MM.1S (cell line): Measurements from ENCODE around the gene SAFB.

ENCODE experiments used
- DNase-seq: peaks from one replicate; pipeline ENCODE4 v3.0.0-alpha.2; 2015
- H2AFZ ChIP-seq: fragments of 300-600 bp; sonication (generic); 2 replicates; pipeline ENCODE4 v1.6.0; 2016; ENCODE audit warnings: antibody characterized with exemption, low read length
- H3F3A ChIP-seq: fragments of 300-600 bp; sonication (generic); 2 replicates; pipeline ENCODE4 v1.6.1; 2016; ENCODE audit warnings: mild to moderate bottlenecking, antibody characterized with exemption, low read length, moderate library complexity, mixed read lengths; ENCODE audit not compliant: insufficient read depth
- H3K27ac ChIP-seq: fragments of 300-600 bp; sonication (generic); 2 replicates; pipeline ENCODE4 v1.5.1; 2016; ENCODE audit warnings: mild to moderate bottlenecking, low read length
- H3K27me3 ChIP-seq: fragments of 300-600 bp; sonication (generic); replicated peaks from 2 replicates; pipeline ENCODE4 v1.6.0; 2016; ENCODE audit warnings: low read length; ENCODE audit not compliant: insufficient read depth
- H3K36me3 ChIP-seq: fragments of 300-600 bp; sonication (generic); replicated peaks from 2 replicates; pipeline ENCODE4 v1.6.1; 2016; ENCODE audit warnings: mild to moderate bottlenecking, low read length, mixed read lengths; ENCODE audit not compliant: insufficient read depth
- H3K4me1 ChIP-seq: fragments of 300-600 bp; sonication (generic); 2 replicates; pipeline ENCODE4 v1.6.1; 2016; ENCODE audit warnings: low read length, mixed read lengths
- H3K4me2 ChIP-seq: fragments of 300-600 bp; sonication (generic); 2 replicates; pipeline ENCODE4 v1.6.0; 2016; ENCODE audit warnings: low read depth, low read length
- H3K4me3 ChIP-seq: fragments of 300-600 bp; sonication (generic); 2 replicates; pipeline ENCODE4 v1.5.1; 2016; ENCODE audit warnings: low read length, mixed read lengths
- H3K79me2 ChIP-seq: fragments of 300-600 bp; sonication (generic); 2 replicates; pipeline ENCODE4 v1.6.1; 2016; ENCODE audit warnings: mixed run types, low read length, mixed read lengths
- H3K9ac ChIP-seq: fragments of 300-600 bp; sonication (generic); 2 replicates; pipeline ENCODE4 v1.6.1; 2016; ENCODE audit warnings: low read length, mixed read lengths
- H3K9me2 ChIP-seq: fragments of 300-600 bp; sonication (generic); replicated peaks from 2 replicates; pipeline ENCODE4 v1.6.1; 2016; ENCODE audit warnings: mild to moderate bottlenecking, low read length, mixed read lengths; ENCODE audit not compliant: insufficient read depth
- H3K9me3 ChIP-seq: fragments of 300-600 bp; sonication (generic); replicated peaks from 2 replicates; pipeline ENCODE4 v1.6.1; 2016; ENCODE audit warnings: mild to moderate bottlenecking, low read length, mixed read lengths; ENCODE audit not compliant: insufficient read depth
- H4K20me1 ChIP-seq: fragments of 300-600 bp; sonication (generic); 2 replicates; pipeline ENCODE4 v1.6.1; 2016; ENCODE audit warnings: mild to moderate bottlenecking, low read length, moderate library complexity, mixed read lengths; ENCODE audit not compliant: insufficient read depth
- CTCF ChIP-seq: fragments of 300-600 bp; sonication (generic); IDR thresholded peaks from 2 replicates; pipeline ENCODE4 v1.5.1; 2016; ENCODE audit warnings: antibody characterized with exemption, low read length, mixed read lengths
- EZH2 ChIP-seq: fragments of 300-600 bp; sonication (generic); optimal IDR thresholded peaks from 2 replicates; pipeline ENCODE3; 2017; ENCODE audit warnings: low read depth, mild to moderate bottlenecking, antibody characterized with exemption, low read length, mixed read lengths
- EZH2phosphoT487 ChIP-seq: fragments of 300-600 bp; sonication (generic); IDR thresholded peaks from 2 replicates; pipeline ENCODE4 v1.6.1; 2018; ENCODE audit warnings: antibody characterized with exemption, low read length

SAFB gene

GRCh38 chr19:5697022-5697889 lies 74.4 kb downstream of the SAFB start:
- Histone ChIP-seq H3F3A (peaks cover 43% of the 10 kb centered on the region), H3K27me3 (no peaks in the 10 kb centered on the region), H3K9me3 (no peaks in the 10 kb centered on the region), H2AFZ (no peak overlapping the region), H3K4me3 (no peak overlapping the region), H3K4me1 (peaks cover 5% of the 10 kb centered on the region; the same call in 1 of the 2 replicates), H3K79me2 (peaks cover 73% of the 10 kb centered on the region), H4K20me1 (peaks cover 53% of the 10 kb centered on the region), H3K27ac (no peak overlapping the region), H3K9ac (no peak overlapping the region), H3K36me3 (peaks cover 36% of the 10 kb centered on the region), H3K4me2 (no peak overlapping the region), H3K9me2 (no peaks in the 10 kb centered on the region)
- TF ChIP-seq CTCF (no peak), EZH2phosphoT487 (no peak), EZH2 (no peak)
- DNase-seq: no peak

GRCh38 chr19:5697890-5698634 lies 75.2 kb downstream of the SAFB start:
- Histone ChIP-seq H4K20me1 (peaks cover 45% of the 10 kb centered on the region), H3K27ac (no peak overlapping the region), H2AFZ (no peak overlapping the region), H3K4me2 (no peak overlapping the region), H3K4me1 (no peaks in the 10 kb centered on the region), H3K9ac (no peak overlapping the region), H3K36me3 (peaks cover 29% of the 10 kb centered on the region), H3K4me3 (no peak overlapping the region), H3F3A (peaks cover 35% of the 10 kb centered on the region), H3K9me2 (no peaks in the 10 kb centered on the region), H3K9me3 (no peaks in the 10 kb centered on the region), H3K79me2 (peaks cover 65% of the 10 kb centered on the region), H3K27me3 (no peaks in the 10 kb centered on the region)
- no peak for DNase-seq
- no peak for TF ChIP-seq CTCF
- no peak for TF ChIP-seq EZH2phosphoT487
- TF ChIP-seq EZH2: no peak

GRCh38 chr19:5698635-5699422 lies 75.9 kb downstream of the SAFB start:
- H2AFZ ChIP-seq: no peak overlapping the region
- no peaks in the 10 kb centered on the region for H3K9me3 ChIP-seq
- no peaks in the 10 kb centered on the region for H3K4me1 ChIP-seq
- H3K27ac ChIP-seq: no peak overlapping the region
- no peaks in the 10 kb centered on the region for H3K27me3 ChIP-seq
- peaks cover 31% of the 10 kb centered on the region for H3K36me3 ChIP-seq
- peaks cover 34% of the 10 kb centered on the region for H3F3A ChIP-seq
- no peak overlapping the region for H3K4me2 ChIP-seq
- no peak overlapping the region for H3K4me3 ChIP-seq
- TF ChIP-seq EZH2phosphoT487 (no peak), CTCF (no peak), EZH2 (no peak)
- no peaks in the 10 kb centered on the region for H3K9me2 ChIP-seq
- no peak overlapping the region for H3K9ac ChIP-seq
- peaks cover 65% of the 10 kb centered on the region for H3K79me2 ChIP-seq
- DNase-seq: no peak
- peaks cover 37% of the 10 kb centered on the region for H4K20me1 ChIP-seq
